NCI-H2196 (cell line): ENCODE data around the gene SCUBE2.

Experiments used
- DNase-seq: peaks from one replicate; lab custom pipeline; 2025; ENCODE audit not compliant: unreplicated experiment; lab: John Stamatoyannopoulos, UW

Gene SCUBE2

DNA sequence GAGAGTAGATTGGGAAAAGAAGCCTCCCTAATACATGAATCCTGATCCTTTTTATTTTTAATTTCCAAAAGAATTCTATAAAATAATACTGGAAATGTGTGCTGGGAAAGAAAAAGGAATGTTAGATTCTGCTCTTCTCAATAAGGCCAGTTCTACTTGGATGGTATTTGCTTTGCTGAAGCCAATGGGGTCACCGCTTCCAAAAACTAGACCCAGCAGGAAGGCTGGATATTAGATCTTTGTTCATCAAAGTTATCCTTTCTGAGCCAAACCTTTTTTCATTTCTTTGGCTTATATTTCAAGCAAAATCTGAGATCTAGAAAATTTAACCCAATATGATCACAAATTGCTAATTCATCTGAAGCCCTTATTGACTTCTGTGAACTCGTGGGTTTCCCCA, 41.4 kb downstream of the SCUBE2 start:
- DNase-seq: no peak

DNA sequence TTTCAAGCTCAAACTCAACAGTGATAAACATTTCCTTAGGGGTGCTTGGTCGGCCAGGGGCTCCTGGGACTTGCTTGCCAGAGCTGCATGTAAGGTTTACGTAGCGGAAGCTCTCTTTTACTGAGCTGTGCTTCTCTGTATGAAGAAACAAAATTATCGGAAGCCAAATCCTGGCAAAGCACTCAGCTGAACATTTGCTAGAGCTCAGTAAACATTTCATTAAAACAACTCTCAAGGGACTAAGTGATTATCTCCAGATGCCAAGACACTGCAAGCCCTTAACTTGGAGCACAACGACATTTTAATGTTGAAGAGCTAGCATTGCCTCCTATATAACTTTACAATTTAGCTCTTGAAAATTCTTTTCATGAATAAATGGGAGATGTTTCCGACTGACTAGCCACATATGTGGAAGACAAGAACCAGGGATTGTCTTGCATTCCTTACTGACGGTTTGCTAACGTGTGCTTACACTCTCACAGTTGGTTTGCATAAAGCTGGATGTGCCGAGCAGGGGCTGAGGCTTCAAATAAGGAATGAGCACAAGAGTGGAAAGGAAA, 43.4 kb downstream of the SCUBE2 start:
- no peak for DNase-seq

GRCh38 chr11:9046481-9046880, 44.9 kb downstream of the SCUBE2 start:
- DNase-seq: no peak

DNA sequence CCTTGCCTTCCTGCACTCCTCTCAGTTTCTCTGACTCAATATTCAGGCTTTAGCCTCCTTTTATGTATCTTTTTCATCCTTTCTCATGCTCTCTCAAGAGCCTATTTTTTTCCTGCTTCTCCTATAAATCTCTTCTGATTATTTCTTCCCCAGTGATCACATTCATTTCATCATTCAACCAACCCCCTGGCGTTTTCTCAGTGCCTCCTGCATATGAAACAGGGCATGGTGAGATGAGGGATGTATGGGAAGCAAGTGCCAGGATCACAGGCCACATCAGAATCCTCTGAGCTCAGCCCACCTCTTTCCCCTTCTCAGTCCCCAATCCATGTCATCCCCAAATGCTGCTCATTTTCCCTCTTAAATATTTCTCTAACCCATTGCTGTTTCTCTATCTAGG, 48.9 kb downstream of the SCUBE2 start:
- no peak for DNase-seq

DNA sequence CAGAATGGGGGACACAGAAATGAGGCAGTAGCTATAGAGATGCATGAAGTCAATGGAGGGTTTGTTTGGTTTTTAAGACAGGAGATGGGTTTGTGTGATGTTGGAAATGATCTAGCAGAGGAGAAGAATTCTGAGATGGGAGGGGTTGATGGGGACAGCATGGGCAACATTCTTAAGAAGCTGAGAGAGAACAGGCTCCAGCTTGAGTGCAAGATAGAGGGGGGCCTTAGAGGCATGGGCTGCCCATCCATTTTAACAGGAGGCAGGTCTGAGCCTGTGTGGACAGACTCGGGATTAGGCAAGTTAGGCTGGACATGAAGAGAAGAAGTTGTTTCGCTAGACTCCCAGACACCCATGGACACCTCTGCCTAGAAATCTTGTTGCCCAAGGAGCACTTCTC, 49.7 kb downstream of the SCUBE2 start:
- DNase-seq: no peak

- no peak for DNase-seq
Measured at GRCh38 chr11:9040410-9040809, 51.0 kb downstream of the SCUBE2 start.

DNA sequence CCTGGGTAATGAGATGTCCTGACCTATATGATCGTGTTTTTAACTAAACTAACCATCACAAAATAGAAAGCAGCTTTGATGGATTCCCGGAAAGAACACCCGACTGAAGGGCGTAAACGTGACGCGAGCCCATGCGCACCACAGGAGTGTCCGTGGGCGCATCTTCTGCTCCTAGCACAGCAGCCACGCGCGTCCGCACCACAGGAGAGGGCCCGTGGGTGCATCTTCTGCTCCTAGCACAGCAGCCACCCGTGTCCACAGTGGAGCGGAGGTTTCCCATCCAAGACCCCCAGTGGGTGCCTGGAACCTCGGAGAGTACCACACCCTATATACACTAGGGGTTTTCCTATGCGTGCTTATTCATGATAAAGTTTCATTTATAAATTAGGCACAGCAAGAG, 51.5 kb downstream of the SCUBE2 start:
- DNase-seq: no peak

GRCh38 chr11:9039198-9039597, 52.2 kb downstream of the SCUBE2 start:
- no peak for DNase-seq

DNA sequence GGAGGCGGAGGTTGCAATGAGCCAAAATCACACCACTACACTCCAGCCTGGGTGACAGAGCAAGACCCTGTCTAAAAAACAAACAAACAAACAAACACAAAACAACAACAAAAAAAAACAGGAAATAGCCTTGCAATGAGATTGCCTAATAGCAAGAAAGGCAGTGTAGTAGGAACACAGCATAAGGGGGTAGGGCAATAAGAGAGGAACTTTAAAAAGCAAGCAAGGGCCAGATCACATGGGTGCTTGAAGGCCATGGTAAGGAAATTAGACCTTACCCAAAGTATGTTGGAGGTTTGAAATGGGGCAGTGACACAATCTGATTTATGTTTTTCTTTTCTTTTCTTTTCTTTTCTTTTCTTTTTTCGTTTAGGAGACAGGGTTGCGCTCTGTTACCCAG, 52.9 kb downstream of the SCUBE2 start:
- DNase-seq: no peak

- no peak for DNase-seq
Measured at GRCh38 chr11:9037963-9038362, 53.4 kb downstream of the SCUBE2 start.

DNA sequence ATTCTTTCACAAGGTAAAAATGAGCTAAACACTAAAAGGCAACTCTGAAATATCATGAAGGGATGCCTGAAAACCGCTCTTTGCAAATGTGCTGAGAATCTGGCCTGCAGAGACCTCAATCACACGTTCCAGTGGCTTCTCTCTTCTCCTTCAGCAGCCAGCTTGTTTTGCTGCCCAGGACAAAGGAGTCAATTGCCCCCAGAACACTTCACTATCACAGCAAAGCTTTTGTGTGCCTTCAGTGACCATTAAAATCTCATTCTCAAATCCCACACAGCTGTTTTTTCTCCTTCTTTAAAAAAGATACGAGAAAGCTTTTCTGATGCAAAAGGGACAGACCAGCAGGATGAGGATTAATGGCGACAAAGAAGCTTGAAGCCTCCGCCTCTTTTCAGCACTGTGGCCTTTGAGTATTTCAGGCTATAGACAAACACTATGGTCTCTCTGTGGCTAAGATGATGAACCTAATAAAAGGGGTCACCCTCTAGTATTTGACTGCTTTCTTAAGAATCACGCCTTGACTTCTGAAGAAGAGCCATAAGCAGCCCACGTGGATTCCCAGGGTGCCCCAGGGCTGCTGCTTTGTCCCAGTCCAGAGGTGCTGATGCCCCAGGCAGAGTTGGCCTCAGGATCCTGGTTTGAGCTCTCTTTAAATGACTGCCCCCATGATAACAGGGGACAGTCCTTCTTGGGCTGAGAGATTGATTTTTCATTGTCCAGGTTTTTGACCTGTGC, 54.2 kb downstream of the SCUBE2 start:
- DNase-seq: no peak

GRCh38 chr11:9030601-9031000, 60.8 kb downstream of the SCUBE2 start:
- peak; percentile 65 for DNase-seq

DNA sequence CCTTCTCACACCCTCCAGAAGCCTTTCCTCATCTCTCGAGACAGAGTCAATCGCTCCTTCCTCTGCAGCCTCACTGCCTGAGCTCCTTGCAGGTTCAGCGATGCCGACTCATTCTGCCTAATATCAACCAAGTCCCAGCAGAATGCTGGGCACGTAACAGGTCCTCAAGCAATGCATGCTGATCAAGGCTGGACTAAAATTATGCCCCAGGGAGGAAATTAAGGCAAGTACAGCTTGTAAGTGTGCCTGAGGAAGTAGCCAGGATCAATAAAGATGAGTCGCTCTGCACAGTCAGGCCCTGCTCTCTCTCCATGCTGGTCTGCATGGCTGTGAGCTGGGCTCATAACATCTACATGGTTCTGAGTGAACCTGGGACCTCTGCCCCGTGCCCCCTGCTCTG, 62.0 kb downstream of the SCUBE2 start:
- DNase-seq: no peak

DNA sequence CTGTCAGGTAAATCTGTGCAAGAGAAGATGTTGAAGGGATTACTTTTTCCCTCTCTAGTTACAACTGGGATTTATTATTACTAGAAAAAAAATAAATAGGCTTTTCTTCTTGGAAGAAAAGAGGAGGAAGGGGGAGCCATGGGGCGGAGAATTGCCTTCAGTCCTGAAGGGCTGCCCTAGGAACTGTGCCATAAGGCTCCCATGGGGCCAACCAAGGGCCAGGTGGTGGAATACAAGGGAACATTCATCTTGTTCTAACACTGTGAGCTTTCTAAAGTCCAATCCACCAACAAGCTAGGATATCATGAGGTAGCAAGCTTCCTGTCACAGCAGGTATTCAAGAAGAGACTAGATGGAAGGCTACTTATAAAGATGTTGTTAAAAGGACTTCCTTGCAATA, 62.8 kb downstream of the SCUBE2 start:
- DNase-seq: no peak

- DNase-seq: no peak
Measured at GRCh38 chr11:9025101-9025850, 66.1 kb downstream of the SCUBE2 start.

- DNase-seq: no peak
Measured at GRCh38 chr11:9022961-9023680, 68.3 kb downstream of the SCUBE2 start.

DNA sequence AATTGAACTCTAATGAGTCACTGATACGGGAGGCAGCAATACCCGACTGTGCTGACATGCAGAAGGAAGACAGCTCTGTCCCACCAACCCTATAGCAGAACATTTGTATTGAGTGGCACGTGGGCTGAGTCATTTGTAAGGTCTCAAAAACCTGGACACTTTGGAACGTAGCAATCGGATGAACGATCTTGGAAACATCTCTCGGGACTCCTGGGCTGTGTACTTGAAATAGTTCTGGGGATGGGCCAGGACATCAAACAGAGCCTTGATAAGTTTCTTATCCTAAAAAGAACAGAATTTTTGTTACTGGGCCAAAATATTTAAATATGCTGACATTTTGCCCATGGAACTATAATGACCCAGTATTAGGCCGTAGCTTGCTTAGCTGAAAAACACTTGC, 70.5 kb downstream of the SCUBE2 start:
- DNase-seq: no peak

DNA sequence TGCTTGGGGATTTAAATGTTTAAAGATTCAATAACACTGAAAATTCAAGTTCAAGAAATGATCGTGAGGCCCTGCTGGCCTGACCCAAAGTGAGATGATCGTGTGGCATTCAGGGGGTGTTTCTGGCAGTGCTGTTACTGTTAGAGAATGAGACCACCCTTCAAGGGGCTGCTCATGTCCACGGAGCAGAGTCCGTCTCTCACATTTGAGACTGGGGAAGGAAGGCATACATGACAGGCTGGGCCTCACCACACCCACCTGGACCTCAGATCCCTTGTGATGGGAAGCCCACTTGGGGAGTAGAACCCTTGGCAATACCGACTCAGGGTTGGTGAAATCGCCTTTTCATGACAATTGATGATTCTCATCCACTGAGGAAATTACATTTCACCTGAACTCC, 71.5 kb downstream of the SCUBE2 start:
- DNase-seq: no peak

DNA sequence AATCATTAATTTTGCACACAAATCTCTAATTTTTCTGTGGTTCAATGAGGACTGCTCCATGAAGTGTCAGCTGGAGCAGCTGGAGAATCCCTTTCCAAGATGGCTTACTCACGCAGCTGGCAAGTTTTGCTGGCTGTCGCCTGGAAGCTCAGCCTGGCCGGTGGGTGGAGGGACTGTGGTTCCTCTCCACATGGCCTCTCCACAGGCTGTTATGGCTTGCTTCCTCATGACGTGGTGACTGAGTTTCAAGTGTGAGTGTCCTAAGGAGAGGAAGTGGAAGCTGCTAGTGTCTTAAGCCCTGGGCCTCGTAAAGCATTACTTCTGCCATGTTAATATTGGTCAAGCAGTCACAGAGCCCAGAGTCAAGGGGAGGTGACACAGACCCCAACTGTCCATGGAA, 73.6 kb downstream of the SCUBE2 start:
- no peak for DNase-seq

- DNase-seq: no peak
Measured at GRCh38 chr11:9016916-9017642, 74.3 kb downstream of the SCUBE2 start.

- DNase-seq: peak; percentile 87
Measured at GRCh38 chr11:9015677-9016076, 75.7 kb downstream of the SCUBE2 start.
